ENCODE results near the gene YTHDF1.

YTHDF1 gene

GRCh38 chr20:63240004-63240403, 24.1 kb upstream of the YTHDF1 start:
- Histone ChIP-seq H3K4me1 (ENCODE audit: control insufficient read depth, insufficient read depth, low read length) (no peaks in the 10 kb centered on the region), H3K27ac (ENCODE audit: extremely low read depth, low read depth, low read length) (no peak overlapping the region)
- peak; percentile 87 for TF ChIP-seq ZFP69B (tag by site-specific recombination; IDR thresholded peaks at IDR 0.05)
- TF ChIP-seq ZNF10 (tag by site-specific recombination; IDR thresholded peaks at IDR 0.05) = no peak
- peak; percentile 74 for TF ChIP-seq ZNF692 (tag by site-specific recombination; IDR thresholded peaks at IDR 0.05)

GRCh38 chr20:63239431-63239830, 23.5 kb upstream of the YTHDF1 start:
- Histone ChIP-seq H3K4me3 (ENCODE audit: low read depth, low read length) (no peak overlapping the region), H3K9me3 (ENCODE audit: control insufficient read depth, insufficient read depth, low read depth, low read length) (no peaks in the 10 kb centered on the region), H3K36me3 (ENCODE audit: control insufficient read depth in 2 of 2, insufficient read depth in 1 of 2, low read length in 2 of 2) (no peaks in the 10 kb centered on the region), H3K4me1 (ENCODE audit: control insufficient read depth, insufficient read depth, low read length) (no peaks in the 10 kb centered on the region), H3K27ac (ENCODE audit: extremely low read depth, low read depth, low read length) (no peak overlapping the region)
- TF ChIP-seq BCL11A (tag by site-specific recombination; IDR thresholded peaks at IDR 0.05; ENCODE audit: low read depth) (no peak), ZNF292 (tag by site-specific recombination; IDR thresholded peaks at IDR 0.05; ENCODE audit: borderline replicate concordance, low read depth) (no peak)
- POLR2A ChIA-PET = no interaction called here
- CTCF ChIA-PET = no interaction called here

More at GRCh38 chr20:63240004-63240403, 24.1 kb upstream of the YTHDF1 start:
- CTCF ChIA-PET = no interaction called here
- H3K4me3 ChIP-seq (ENCODE audit: low read depth, low read length) = no peak overlapping the region
- no peaks in the 10 kb centered on the region for H3K9me3 ChIP-seq (ENCODE audit: control insufficient read depth, insufficient read depth, low read depth, low read length)
- POLR2A ChIA-PET = no interaction called here
- H3K36me3 ChIP-seq (ENCODE audit: control insufficient read depth in 2 of 2, insufficient read depth in 1 of 2, low read length in 2 of 2) = no peaks in the 10 kb centered on the region

- POLR2A ChIA-PET = no interaction called here
- CTCF ChIA-PET = interaction anchor here (7.0 kb wide), 1 partner anchor 15 kb away, joined by 72 read pairs; no protein-coding TSS in a partner anchor
- TF ChIP-seq KLF8 (tag by site-specific recombination; IDR thresholded peaks at IDR 0.05) = peak; percentile 26; the same call in 1 of the 2 replicates
- 0 out of 2 replicates have a peak, but pooled peaks have one; percentile 34 for TF ChIP-seq KLF1 (tag by site-specific recombination; IDR thresholded peaks at IDR 0.05)
- 0 out of 2 replicates have a peak, but pooled peaks have one; percentile 21 for TF ChIP-seq ZNF600 (tag by site-specific recombination; IDR thresholded peaks at IDR 0.05)
- TF ChIP-seq ZNF18 (tag by site-specific recombination; IDR thresholded peaks at IDR 0.05) = no peak
- peak; percentile 39; the same call in 1 of the 2 replicates for TF ChIP-seq CTCF (tag by site-specific recombination; IDR thresholded peaks at IDR 0.05)
- TF ChIP-seq BCL11A (tag by site-specific recombination; IDR thresholded peaks at IDR 0.05; ENCODE audit: low read depth) = no peak
- TF ChIP-seq HIC1 (tag by site-specific recombination; IDR thresholded peaks at IDR 0.05) = peak; percentile 49; the same call in 1 of the 2 replicates
- no peak for TF ChIP-seq ZNF223 (tag by site-specific recombination; IDR thresholded peaks at IDR 0.05)
- peak; percentile 41; the same call in 1 of the 2 replicates for TF ChIP-seq ZIC2 (tag by site-specific recombination; IDR thresholded peaks at IDR 0.05)
- Histone ChIP-seq H3K4me3 (ENCODE audit: low read depth, low read length) (no peak overlapping the region), H3K36me3 (ENCODE audit: control insufficient read depth in 2 of 2, insufficient read depth in 1 of 2, low read length in 2 of 2) (no peaks in the 10 kb centered on the region), H3K4me1 (ENCODE audit: control insufficient read depth, insufficient read depth, low read length) (no peaks in the 10 kb centered on the region), H3K27ac (ENCODE audit: extremely low read depth, low read depth, low read length) (no peak overlapping the region), H3K9me3 (ENCODE audit: control insufficient read depth, insufficient read depth, low read depth, low read length) (no peaks in the 10 kb centered on the region)
These were observed 22.7 kb upstream of the YTHDF1 start for GRCh38 chr20:63238514-63239125.
